DOHH2 (cell line): ENCODE results near the gene FARS2.

Source experiments
- H3F3A ChIP-seq: fragments of 200-600 bp; sonication (generic), shearing (Covaris generic); 2 replicates; pipeline ENCODE4 v1.6.0; 2016; ENCODE audit warnings: antibody characterized with exemption, mild to moderate bottlenecking; ENCODE audit not compliant: control insufficient read depth, insufficient read depth
- H3K27ac ChIP-seq: fragments of 200-600 bp; sonication (generic); 2 replicates; pipeline ENCODE4 v1.5.1; 2014; ENCODE audit warnings: low read depth, mild to moderate bottlenecking, low read length, moderate library complexity
- H3K27me3 ChIP-seq: fragments of 200-600 bp; sonication (generic); 2 replicates; pipeline ENCODE4 v1.6.1; 2014; ENCODE audit warnings: mild to moderate bottlenecking, low read length, mixed read lengths; ENCODE audit not compliant: control insufficient read depth
- H3K36me3 ChIP-seq: fragments of 200-600 bp; sonication (generic); 2 replicates; pipeline ENCODE4 v1.6.1; 2014; ENCODE audit warnings: mild to moderate bottlenecking, low read length, moderate library complexity, mixed read lengths; ENCODE audit not compliant: control insufficient read depth
- H3K4me1 ChIP-seq: fragments of 200-600 bp; sonication (generic); 2 replicates; pipeline ENCODE4 v1.6.1; 2014; ENCODE audit warnings: mild to moderate bottlenecking, low read length, mixed read lengths; ENCODE audit not compliant: control insufficient read depth
- H3K4me2 ChIP-seq: fragments of 200-600 bp; sonication (generic); 2 replicates; pipeline ENCODE4 v1.6.0; 2014; ENCODE audit warnings: mild to moderate bottlenecking, low read length, moderate library complexity
- H3K4me3 ChIP-seq: fragments of 200-600 bp; sonication (generic); 2 replicates; pipeline ENCODE4 v1.5.1; 2014; ENCODE audit warnings: mild to moderate bottlenecking, low read length, mixed read lengths
- H3K79me2 ChIP-seq: fragments of 200-600 bp; sonication (generic); 2 replicates; pipeline ENCODE4 v1.6.1; 2014; ENCODE audit warnings: mild to moderate bottlenecking, low read length, mixed read lengths; ENCODE audit not compliant: control insufficient read depth
- H3K9me2 ChIP-seq: fragments of 200-600 bp; sonication (generic); replicated peaks from 2 replicates; pipeline ENCODE4 v1.6.1; 2014; ENCODE audit warnings: mild to moderate bottlenecking, low read length, mixed read lengths; ENCODE audit not compliant: control insufficient read depth
- H3K9me3 ChIP-seq: fragments of 200-600 bp; sonication (generic); 2 replicates; pipeline ENCODE4 v1.6.1; 2014; ENCODE audit warnings: antibody characterized with exemption, low read length, mixed read lengths; ENCODE audit not compliant: control insufficient read depth, insufficient read depth
- H4K20me1 ChIP-seq: fragments of 200-600 bp; sonication (generic); 2 replicates; pipeline ENCODE4 v1.6.0; 2014; ENCODE audit warnings: low read depth, mild to moderate bottlenecking, antibody characterized with exemption, low read length, moderate library complexity; ENCODE audit not compliant: control insufficient read depth, insufficient read depth
- CTCF ChIP-seq: fragments of 200-600 bp; sonication (generic); IDR thresholded peaks from one replicate; pipeline ENCODE4 v1.5.1; 2014; ENCODE audit warnings: antibody characterized with exemption, mild to moderate bottlenecking, low read depth, low read length; ENCODE audit not compliant: poor library complexity, severe bottlenecking
- EZH2phosphoT487 ChIP-seq: fragments of 200-600 bp; sonication (generic); IDR thresholded peaks from 2 replicates; pipeline ENCODE4 v1.6.1; 2017; ENCODE audit warnings: borderline replicate concordance, mild to moderate bottlenecking, antibody characterized with exemption, low read length, moderate library complexity, mixed read lengths

The FARS2 gene

GRCh38 chr6:5481750-5482149, 220.4 kb downstream of the FARS2 start:
- TF ChIP-seq EZH2phosphoT487, result no peak
- TF ChIP-seq CTCF, result no peak
- Histone ChIP-seq H3K4me3 (no peak overlapping the region), H3K4me2 (no peak overlapping the region), H3K27ac (no peak overlapping the region), H3K36me3 (no peaks in the 10 kb centered on the region), H3K4me1 (no peaks in the 10 kb centered on the region), H3F3A (no peaks in the 10 kb centered on the region), H3K27me3 (no peaks in the 10 kb centered on the region), H3K9me2 (no peaks in the 10 kb centered on the region), H3K9me3 (no peaks in the 10 kb centered on the region), H4K20me1 (no peaks in the 10 kb centered on the region), H3K79me2 (no peaks in the 10 kb centered on the region)

GRCh38 chr6:5482619-5483018, 221.3 kb downstream of the FARS2 start:
- no peak overlapping the region for H3K4me3 ChIP-seq
- H3K4me1 ChIP-seq, result no peaks in the 10 kb centered on the region
- H3K4me2 ChIP-seq, result no peak overlapping the region
- H3K36me3 ChIP-seq, result no peaks in the 10 kb centered on the region
- H3K27me3 ChIP-seq, result no peaks in the 10 kb centered on the region
- no peaks in the 10 kb centered on the region for H4K20me1 ChIP-seq
- no peak overlapping the region for H3K27ac ChIP-seq
- TF ChIP-seq EZH2phosphoT487, result no peak
- TF ChIP-seq CTCF, result no peak
- H3F3A ChIP-seq, result no peaks in the 10 kb centered on the region
- no peaks in the 10 kb centered on the region for H3K9me2 ChIP-seq
- H3K9me3 ChIP-seq, result no peaks in the 10 kb centered on the region
- no peaks in the 10 kb centered on the region for H3K79me2 ChIP-seq

GRCh38 chr6:5484692-5485091, 223.4 kb downstream of the FARS2 start:
- Histone ChIP-seq H3K4me2 (no peak overlapping the region), H3K9me3 (no peaks in the 10 kb centered on the region), H3K27ac (no peak overlapping the region), H4K20me1 (no peaks in the 10 kb centered on the region), H3K4me3 (no peak overlapping the region), H3K4me1 (no peaks in the 10 kb centered on the region), H3F3A (no peaks in the 10 kb centered on the region), H3K9me2 (no peaks in the 10 kb centered on the region), H3K27me3 (no peaks in the 10 kb centered on the region), H3K36me3 (no peaks in the 10 kb centered on the region), H3K79me2 (no peaks in the 10 kb centered on the region)
- TF ChIP-seq EZH2phosphoT487 (no peak), CTCF (no peak)

GRCh38 chr6:5486214-5486613, 224.9 kb downstream of the FARS2 start:
- H3K4me2 ChIP-seq, result no peak overlapping the region

More at GRCh38 chr6:5486214-5486613, 224.9 kb downstream of the FARS2 start:
- Histone ChIP-seq H3K9me3 (no peaks in the 10 kb centered on the region), H3K4me1 (no peaks in the 10 kb centered on the region), H3F3A (no peaks in the 10 kb centered on the region), H4K20me1 (no peaks in the 10 kb centered on the region), H3K27me3 (no peaks in the 10 kb centered on the region), H3K4me3 (no peak overlapping the region), H3K27ac (no peak overlapping the region), H3K9me2 (no peaks in the 10 kb centered on the region), H3K36me3 (no peaks in the 10 kb centered on the region), H3K79me2 (no peaks in the 10 kb centered on the region)
- TF ChIP-seq EZH2phosphoT487, result no peak
- TF ChIP-seq CTCF, result no peak
